22Rv1 (cell line): ENCODE data around the gene ZNF407.

Experiments
- CTCF ChIP-seq: fragments of 450-650 bp; IDR thresholded peaks from 2 replicates; pipeline ENCODE4 v1.5.1; 2017; ENCODE audit warnings: mild to moderate bottlenecking
- ZFX ChIP-seq: fragments of 450-650 bp; IDR thresholded peaks from 2 replicates; pipeline ENCODE4 v1.6.1; 2017; ENCODE audit warnings: antibody characterized with exemption, borderline replicate concordance

GRCh38 chr18:74609535-74609934 is 11.9 kb downstream of the ZNF407 start:
- TF ChIP-seq CTCF (no peak), ZFX (no peak)
